Measurements from ENCODE around the gene SV2B. TPM values are rescaled to one million over a fixed set of nuclear protein-coding genes. Genes with fewer than 3 reads are reported as not detected.

The SV2B gene
- total RNA-seq, 2 experiments from 2014 or later, result not detected

- Histone ChIP-seq H3K4me1 (ENCODE audit: insufficient read depth, low read length) (no peaks in the 10 kb centered on the region), H3K36me3 (ENCODE audit: insufficient read depth, low read length) (no peaks in the 10 kb centered on the region), H3K4me3 (ENCODE audit: low read length) (no peak overlapping the region), H3K27ac (ENCODE audit: low read depth in 1 of 2, low read length in 2 of 2) (no peak overlapping the region), H3K9me3 (ENCODE audit: control insufficient read depth in 1 of 2, insufficient read depth in 1 of 2, low read length in 2 of 2) (no peaks in the 10 kb centered on the region), H3K27me3 (ENCODE audit: control insufficient read depth in 1 of 2, insufficient read depth in 2 of 2, low read length in 2 of 2) (peaks cover 14 to 23% of the 10 kb centered on the region in 2 experiments)
- TF ChIP-seq CTCF (IDR thresholded peaks at IDR 0.05), result no peak
- intact Hi-C loops (cut with DNase I, micrococcal nuclease), result no loop called here
- no peaks in the 10 kb centered on the region for H3K4me1 Mint-ChIP-seq (ENCODE audit: low read depth)
- H3K4me3 Mint-ChIP-seq, result no peak overlapping the region
- no peaks in the 10 kb centered on the region for H3K36me3 Mint-ChIP-seq (ENCODE audit: low read depth)
- ATAC-seq (ENCODE audit: poor library complexity), result no peak
- ChIA-PET CTCF (no interaction called here), POLR2A (no interaction called here)
- H3K27me3 Mint-ChIP-seq, result peaks cover 72% of the 10 kb centered on the region
- H3K27ac Mint-ChIP-seq, result no peak overlapping the region
- no peak for DNase-seq
- H3K9me3 Mint-ChIP-seq, result no peaks in the 10 kb centered on the region
Measured at GRCh38 chr15:91225741-91226140, 125.7 kb downstream of the SV2B start.

- no peaks in the 10 kb centered on the region for H3K36me3 Mint-ChIP-seq (ENCODE audit: low read depth)
- H3K4me1 Mint-ChIP-seq (ENCODE audit: low read depth), result no peaks in the 10 kb centered on the region
- Histone ChIP-seq H3K36me3 (ENCODE audit: insufficient read depth, low read length) (no peaks in the 10 kb centered on the region), H3K27ac (ENCODE audit: low read depth in 1 of 2, low read length in 2 of 2) (no peak overlapping the region), H3K27me3 (ENCODE audit: control insufficient read depth in 1 of 2, insufficient read depth in 2 of 2, low read length in 2 of 2) (peaks cover 14 to 27% of the 10 kb centered on the region in 2 experiments), H3K4me3 (ENCODE audit: low read length) (no peak overlapping the region), H3K9me3 (ENCODE audit: control insufficient read depth in 1 of 2, insufficient read depth in 1 of 2, low read length in 2 of 2) (no peaks in the 10 kb centered on the region), H3K4me1 (ENCODE audit: insufficient read depth, low read length) (no peaks in the 10 kb centered on the region)
- TF ChIP-seq CTCF (IDR thresholded peaks at IDR 0.05), result no peak
- ATAC-seq (ENCODE audit: poor library complexity) (no peak), DNase-seq (no peak)
- intact Hi-C loops (cut with DNase I, micrococcal nuclease), result no loop called here
- H3K27ac Mint-ChIP-seq, result no peak overlapping the region
- CTCF ChIA-PET, result no interaction called here
- POLR2A ChIA-PET, result no interaction called here
- no peaks in the 10 kb centered on the region for H3K9me3 Mint-ChIP-seq
- peaks cover 69% of the 10 kb centered on the region for H3K27me3 Mint-ChIP-seq
- no peak overlapping the region for H3K4me3 Mint-ChIP-seq
Measured at GRCh38 chr15:91227117-91227516, 127.1 kb downstream of the SV2B start.

GRCh38 chr15:91227766-91228165, 127.7 kb downstream of the SV2B start:
- peaks cover 14 to 27% of the 10 kb centered on the region in 2 experiments for H3K27me3 ChIP-seq (ENCODE audit: control insufficient read depth in 1 of 2, insufficient read depth in 2 of 2, low read length in 2 of 2)
- H3K4me3 ChIP-seq (ENCODE audit: low read length), result no peak overlapping the region
- H3K4me1 ChIP-seq (ENCODE audit: insufficient read depth, low read length), result no peaks in the 10 kb centered on the region
- intact Hi-C loops (cut with DNase I, micrococcal nuclease), result no loop called here
- CTCF ChIA-PET, result no interaction called here
- no peaks in the 10 kb centered on the region for H3K4me1 Mint-ChIP-seq (ENCODE audit: low read depth)
- no peaks in the 10 kb centered on the region for H3K9me3 ChIP-seq (ENCODE audit: control insufficient read depth in 1 of 2, insufficient read depth in 1 of 2, low read length in 2 of 2)
- no peak overlapping the region for H3K27ac Mint-ChIP-seq
- no peaks in the 10 kb centered on the region for H3K36me3 Mint-ChIP-seq (ENCODE audit: low read depth)
- no peak overlapping the region for H3K27ac ChIP-seq (ENCODE audit: low read depth in 1 of 2, low read length in 2 of 2)
- H3K36me3 ChIP-seq (ENCODE audit: insufficient read depth, low read length), result no peaks in the 10 kb centered on the region
- H3K9me3 Mint-ChIP-seq, result no peaks in the 10 kb centered on the region
- POLR2A ChIA-PET, result no interaction called here
- ATAC-seq (ENCODE audit: poor library complexity) (no peak), DNase-seq (no peak)
- H3K4me3 Mint-ChIP-seq, result no peak overlapping the region
- peaks cover 68% of the 10 kb centered on the region for H3K27me3 Mint-ChIP-seq
- TF ChIP-seq CTCF (IDR thresholded peaks at IDR 0.05), result no peak

All from CD4-positive, alpha-beta T cell (primary cell).